H9 (cell line): ENCODE measurements around the gene ELAC1. TPM values are rescaled to one million over a fixed set of nuclear protein-coding genes. Genes with fewer than 3 reads are reported as not detected.

ENCODE experiments used
- DNase-seq: peaks from one replicate; pipeline ENCODE4 v3.0.0-alpha.2; 2017
- H2AFZ ChIP-seq: one replicate; pipeline ENCODE4 v1.6.1; 2013; ENCODE audit warnings: mild to moderate bottlenecking, low read length, control low read depth, moderate library complexity
- H2AK5ac ChIP-seq: 2 replicates; pipeline ENCODE4 v1.6.1; 2013; ENCODE audit warnings: low read length, control low read depth, mixed read lengths; ENCODE audit not compliant: insufficient read length
- H2BK120ac ChIP-seq: one replicate; pipeline ENCODE4 v1.6.1; 2013; ENCODE audit warnings: low read depth, mild to moderate bottlenecking, low read length, control low read depth, inconsistent platforms; ENCODE audit not compliant: poor library complexity, severe bottlenecking
- H2BK12ac ChIP-seq: 2 replicates; pipeline ENCODE4 v1.6.1; 2013; ENCODE audit warnings: low read length, control low read depth, mixed read lengths, low read depth; ENCODE audit not compliant: insufficient read length
- H2BK15ac ChIP-seq: 2 replicates; pipeline ENCODE4 v1.6.1; 2013; ENCODE audit warnings: low read depth, low read length, control low read depth
- H2BK20ac ChIP-seq: one replicate; pipeline ENCODE4 v1.6.1; 2013; ENCODE audit warnings: low read depth, mild to moderate bottlenecking, low read length, control low read depth, inconsistent platforms; ENCODE audit not compliant: poor library complexity, severe bottlenecking
- H2BK5ac ChIP-seq: 2 replicates; pipeline ENCODE4 v1.6.1; 2013; ENCODE audit warnings: low read length, control low read depth, mixed read lengths; ENCODE audit not compliant: insufficient read length
- H3K14ac ChIP-seq: 2 replicates; pipeline ENCODE4 v1.6.1; 2013; ENCODE audit warnings: low read length, control low read depth; ENCODE audit not compliant: insufficient read depth
- H3K18ac ChIP-seq: 2 replicates; pipeline ENCODE4 v1.6.1; 2013; ENCODE audit warnings: low read depth, mild to moderate bottlenecking, mixed read lengths, low read length, control low read depth; ENCODE audit not compliant: insufficient read length
- H3K23ac ChIP-seq: 2 replicates; pipeline ENCODE4 v1.6.1; 2013; ENCODE audit warnings: low read length, control low read depth, mixed read lengths, low read depth; ENCODE audit not compliant: insufficient read length
- H3K23me2 ChIP-seq: 2 replicates; pipeline ENCODE4 v1.6.1; 2013; ENCODE audit warnings: low read depth, mild to moderate bottlenecking, mixed read lengths, low read length, control low read depth; ENCODE audit not compliant: insufficient read length, poor library complexity, severe bottlenecking
- H3K27ac ChIP-seq: 2 replicates; pipeline ENCODE4 v1.5.1; 2013; ENCODE audit warnings: low read length, control low read depth, mixed read lengths, low read depth; ENCODE audit not compliant: insufficient read length
- H3K27me3 ChIP-seq: 2 replicates; pipeline ENCODE4 v1.6.1; 2013; ENCODE audit warnings: low read length, control low read depth, inconsistent platforms; ENCODE audit not compliant: insufficient read depth
- H3K4ac ChIP-seq: 2 replicates; pipeline ENCODE4 v1.6.1; 2013; ENCODE audit warnings: low read depth, mild to moderate bottlenecking, control low read depth, inconsistent platforms, low read length, moderate library complexity
- H3K4me1 ChIP-seq: 2 replicates; pipeline ENCODE4 v1.6.1; 2013; ENCODE audit warnings: low read length, control low read depth, inconsistent platforms; ENCODE audit not compliant: insufficient read depth
- H3K4me2 ChIP-seq: 2 replicates; pipeline ENCODE4 v1.6.1; 2013; ENCODE audit warnings: low read length, control low read depth, mixed read lengths; ENCODE audit not compliant: insufficient read length, insufficient read depth
- H3K56ac ChIP-seq: 2 replicates; pipeline ENCODE4 v1.6.1; 2013; ENCODE audit warnings: low read depth, mild to moderate bottlenecking, mixed read lengths, low read length, control low read depth; ENCODE audit not compliant: insufficient read length
- H3K79me1 ChIP-seq: 2 replicates; pipeline ENCODE4 v1.6.1; 2013; ENCODE audit warnings: low read depth, mild to moderate bottlenecking, moderate library complexity, low read length, control low read depth, inconsistent platforms; ENCODE audit not compliant: insufficient read depth, poor library complexity, severe bottlenecking
- H3K79me2 ChIP-seq: 2 replicates; pipeline ENCODE4 v1.6.1; 2013; ENCODE audit warnings: low read length, control low read depth, inconsistent platforms; ENCODE audit not compliant: insufficient read depth
- H3K9ac ChIP-seq: 2 replicates; pipeline ENCODE4 v1.6.1; 2013; ENCODE audit warnings: low read length, control low read depth, mixed read lengths; ENCODE audit not compliant: insufficient read length; ENCODE audit errors: extremely low read depth
- H3K9me3 ChIP-seq: one replicate; pipeline ENCODE4 v1.6.1; 2013; ENCODE audit warnings: low read depth, low read length, inconsistent platforms; ENCODE audit not compliant: control insufficient read depth
- H3T11ph ChIP-seq: one replicate; pipeline ENCODE4 v1.6.1; 2013; ENCODE audit warnings: mild to moderate bottlenecking, low read length, control low read depth, inconsistent platforms
- H4K20me1 ChIP-seq: one replicate; pipeline ENCODE4 v1.6.1; 2013; ENCODE audit not compliant: control insufficient read depth, insufficient read length, insufficient read depth
- H4K5ac ChIP-seq: 2 replicates; pipeline ENCODE4 v1.6.1; 2013; ENCODE audit warnings: low read depth, mild to moderate bottlenecking, mixed read lengths, low read length, control low read depth; ENCODE audit not compliant: insufficient read length
- H4K8ac ChIP-seq: replicated peaks from 2 replicates; pipeline ENCODE4 v1.6.1; 2013; ENCODE audit warnings: low read length, control low read depth, mixed read lengths, low read depth; ENCODE audit not compliant: insufficient read length
- H4K91ac ChIP-seq: 2 replicates; pipeline ENCODE4 v1.6.1; 2013; ENCODE audit warnings: low read depth, mild to moderate bottlenecking, moderate library complexity, mixed read lengths, low read length, control low read depth; ENCODE audit not compliant: insufficient read length
- H3K27ac Mint-ChIP-seq, 3 experiments: 2 replicates in 2 of 3; 3 replicates in 1 of 3; pipeline ENCODE4 v1.8.0; 2020 to 2021; ENCODE audit warnings: mixed read lengths in 3 of 3, mild to moderate bottlenecking in 1 of 3, moderate library complexity in 1 of 3
- H3K27me3 Mint-ChIP-seq: 2 replicates; pipeline ENCODE4 v1.8.0; 2021; ENCODE audit warnings: low read depth, mild to moderate bottlenecking, moderate library complexity, mixed read lengths
- H3K36me3 Mint-ChIP-seq, 3 experiments: 2 replicates in 2 of 3; 3 replicates in 1 of 3; pipeline ENCODE4 v1.8.0; 2020 to 2021; ENCODE audit warnings: low read depth in 3 of 3, mixed read lengths in 3 of 3; ENCODE audit not compliant: insufficient read depth in 1 of 3
- H3K4me1 Mint-ChIP-seq, 2 experiments: 2 replicates each; pipeline ENCODE4 v1.8.0; 2020; ENCODE audit warnings: mixed read lengths in 2 of 2
- H3K4me3 Mint-ChIP-seq, 2 experiments: 2 replicates in 1 of 2; 3 replicates in 1 of 2; pipeline ENCODE4 v1.8.0; 2020 to 2021; ENCODE audit warnings: mild to moderate bottlenecking in 2 of 2, mixed read lengths in 2 of 2, moderate library complexity in 1 of 2
- H3K9me3 Mint-ChIP-seq, 2 experiments: 2 replicates in 1 of 2; 3 replicates in 1 of 2; pipeline ENCODE4 v1.8.0; 2020; ENCODE audit warnings: mild to moderate bottlenecking in 2 of 2, mixed read lengths in 2 of 2, moderate library complexity in 1 of 2
- CTCF ChIP-seq: fragments of 200-600 bp; sonication (generic); conservative IDR thresholded peaks from 3 replicates; pipeline ENCODE4 v1.8.0; 2021; ENCODE audit warnings: antibody characterized with exemption, mild to moderate bottlenecking
- WGBS: extraction: QIAGEN DNeasy Blood & Tissue Kit; methylation state at CpG from one replicate; pipeline ENCODE4 v1.1.7; 2013; ENCODE audit warnings: missing lambda C conversion rate, low lambda C conversion rate, mixed read lengths; ENCODE audit not compliant: insufficient read length; ENCODE audit errors: extremely low coverage; 5-methylcytosine and 5-hydroxymethylcytosine counted together
- total RNA-seq: library from RNA; stranded (reverse); gene quantifications from 2 replicates; pipeline ENCODE4 v1.2.1, GENCODE V29; 2021

ELAC1 gene
- total RNA-seq, 1 experiment from 2014 or later, result 5.7 TPM

GRCh38 chr18:50982802-50983179 is 15.0 kb downstream of the ELAC1 start:
- H3K79me1 ChIP-seq, result no peaks in the 10 kb centered on the region
- H3K56ac ChIP-seq, result no peak overlapping the region
- no peaks in the 10 kb centered on the region for H3K27me3 ChIP-seq
- no peak overlapping the region for H3K23ac ChIP-seq
- 100% methylated on average over 1 of the region's 3 CpGs for WGBS
- H2BK12ac ChIP-seq, result no peak overlapping the region
- H2AFZ ChIP-seq, result no peak overlapping the region
- DNase-seq, result no peak
- H3K9ac ChIP-seq, result no peak overlapping the region
- no peak overlapping the region for H2BK20ac ChIP-seq
- H2BK5ac ChIP-seq, result no peak overlapping the region
- no peak; the same call in 2 of the 3 replicates for TF ChIP-seq CTCF
- H3K14ac ChIP-seq, result no peak overlapping the region
- no peaks in the 10 kb centered on the region for H3K4me1 ChIP-seq
- peaks cover 6 to 7% of the 10 kb centered on the region in 2 experiments; a peak in 3 of 4 replicates for H3K4me1 Mint-ChIP-seq
- no peak overlapping the region for H4K5ac ChIP-seq
- no peaks in the 10 kb centered on the region for H3K27me3 Mint-ChIP-seq
- H3K4ac ChIP-seq, result no peak overlapping the region
- peaks cover 4 to 5% of the 10 kb centered on the region in 2 experiments; a peak in 4 of 5 replicates for H3K9me3 Mint-ChIP-seq
- H3K23me2 ChIP-seq, result no peaks in the 10 kb centered on the region
- H3K27ac ChIP-seq, result no peak overlapping the region
- H3K36me3 Mint-ChIP-seq, result peaks cover 16 to 21% (median 16%) of the 10 kb centered on the region in 3 experiments
- no peak overlapping the region for H2BK15ac ChIP-seq
- no peak overlapping the region for H3K27ac Mint-ChIP-seq
- no peaks in the 10 kb centered on the region for H4K20me1 ChIP-seq
- no peak overlapping the region for H3K4me3 Mint-ChIP-seq
- no peak overlapping the region for H3K4me2 ChIP-seq
- no peaks in the 10 kb centered on the region for H3K9me3 ChIP-seq
- no peaks in the 10 kb centered on the region for H3K79me2 ChIP-seq
- H2AK5ac ChIP-seq, result no peak overlapping the region
- H2BK120ac ChIP-seq, result no peak overlapping the region
- no peak overlapping the region for H4K8ac ChIP-seq
- H4K91ac ChIP-seq, result no peak overlapping the region
- no peak overlapping the region for H3T11ph ChIP-seq
- H3K18ac ChIP-seq, result no peak overlapping the region
